ENCODE results near the gene ZNF35. TPM values are rescaled to one million over a fixed set of nuclear protein-coding genes. Genes with fewer than 3 reads are reported as not detected.

The ZNF35 gene
- total and polyA plus RNA-seq, 2 of the 8 experiments (the other 6 are each of a cell fraction or from before 2014, with no cell fraction given) = 2.9 to 20.0 TPM

- TF ChIP-seq CBX8 (IDR thresholded peaks at IDR 0.05; ENCODE audit: borderline replicate concordance, low read depth, low read length) = no peak
These were observed 16.3 kb upstream of the ZNF35 start (continued) for GRCh38 chr3:44632193-44632592.

Data from H1 (cell line).